Ramos (cell line): ENCODE data around the gene CD99.
"Not testable (repeated sequence)": the region's sequence is repeated elsewhere in the genome, so short reads cannot be mapped to it uniquely, and the experiment has no call there.

ENCODE experiments used
- in situ Hi-C: fragments of 300-500 bp; cut with MboI; formaldehyde crosslinking; loops from one replicate; pipeline ENCODE4 v1.14.3; 2022; ENCODE audit warnings: low sequenced_read_pairs; ENCODE audit not compliant: unreplicated experiment

The CD99 gene

GRCh38 chrX:2673611-2674010 lies 17.5 kb upstream of the CD99 start:
- in situ Hi-C loops, result no loop called here

GRCh38 chrX:2675657-2676200 lies 15.4 kb upstream of the CD99 start:
- in situ Hi-C loops, result not testable (repeated sequence)

- in situ Hi-C loops, result no loop called here
These were observed 14.1 kb upstream of the CD99 start for GRCh38 chrX:2676794-2677675.

- in situ Hi-C loops, result no loop called here
These were observed 13.3 kb upstream of the CD99 start for GRCh38 chrX:2677764-2678163.

GRCh38 chrX:2678583-2678982 lies 12.5 kb upstream of the CD99 start:
- in situ Hi-C loops, result no loop called here

- in situ Hi-C loops, result no loop called here
These were observed 11.3 kb upstream of the CD99 start for GRCh38 chrX:2679534-2680485.

- in situ Hi-C loops, result no loop called here
These were observed 10.4 kb upstream of the CD99 start for GRCh38 chrX:2680486-2681348.

GRCh38 chrX:2682565-2683177 lies 8.4 kb upstream of the CD99 start:
- in situ Hi-C loops, result no loop called here

- in situ Hi-C loops, result no loop called here
These were observed 6.8 kb upstream of the CD99 start for GRCh38 chrX:2684256-2684655.

- in situ Hi-C loops, result no loop called here
These were observed 5.2 kb upstream of the CD99 start for GRCh38 chrX:2685886-2686285.

- in situ Hi-C loops, result no loop called here
These were observed 1.1 kb upstream of the CD99 start for GRCh38 chrX:2689773-2690666.

- in situ Hi-C loops, result no loop called here
These were observed 587 bp downstream of the CD99 start for GRCh38 chrX:2691543-2692220.

GRCh38 chrX:2692221-2693112 lies 1.4 kb downstream of the CD99 start:
- in situ Hi-C loops, result no loop called here

- in situ Hi-C loops, result no loop called here
These were observed 2.3 kb downstream of the CD99 start for GRCh38 chrX:2693113-2694002.

GRCh38 chrX:2694914-2695267 lies 3.8 kb downstream of the CD99 start:
- in situ Hi-C loops, result no loop called here

- in situ Hi-C loops, result no loop called here
These were observed 5.7 kb downstream of the CD99 start for GRCh38 chrX:2696698-2697215.
